ENCODE results near the gene CABP4.
A peak's percentile ranks its signal among the peaks of the same experiment; 100 is the strongest.
"Not testable (repeated sequence)": the region's sequence is repeated elsewhere in the genome, so short reads cannot be mapped to it uniquely, and the experiment has no call there.

CABP4 gene

DNA sequence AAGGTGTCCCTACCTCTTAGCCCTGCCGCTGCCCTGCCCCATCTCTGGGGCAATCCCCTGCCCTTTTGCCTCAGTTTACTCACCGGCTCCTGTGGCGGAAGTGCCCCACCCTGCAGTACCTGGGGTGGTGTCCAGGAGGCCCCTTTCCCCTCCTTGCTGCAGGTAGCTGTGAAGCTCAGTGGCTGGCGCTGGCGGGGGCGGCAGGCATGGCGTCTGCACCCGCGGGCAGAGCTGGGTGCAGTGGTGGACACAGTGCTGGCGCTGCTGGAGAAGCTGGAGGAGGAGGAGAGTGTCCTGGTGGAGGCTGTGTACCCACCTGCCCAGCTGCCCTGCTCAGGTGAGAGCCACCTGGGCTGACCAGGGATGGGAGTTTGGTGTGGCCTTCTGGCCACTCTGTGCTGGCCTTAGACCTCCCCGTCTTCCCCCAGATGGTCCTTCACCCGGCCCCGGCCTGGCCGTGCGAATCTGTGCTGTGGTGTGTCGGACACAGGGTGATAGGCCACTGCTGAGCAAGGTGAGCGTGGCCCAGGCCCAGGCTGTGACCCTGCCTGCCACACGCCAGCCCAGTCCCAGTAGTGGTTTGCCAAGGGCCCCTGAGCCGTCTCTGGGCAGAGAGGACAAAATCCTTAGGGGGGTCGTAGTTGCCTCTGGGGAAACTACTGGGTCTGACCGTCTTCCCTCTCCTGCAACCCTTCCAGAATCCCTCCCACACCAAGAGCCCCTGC, 35.7 kb upstream of the CABP4 start:
- no peak for DNase-seq

DNA sequence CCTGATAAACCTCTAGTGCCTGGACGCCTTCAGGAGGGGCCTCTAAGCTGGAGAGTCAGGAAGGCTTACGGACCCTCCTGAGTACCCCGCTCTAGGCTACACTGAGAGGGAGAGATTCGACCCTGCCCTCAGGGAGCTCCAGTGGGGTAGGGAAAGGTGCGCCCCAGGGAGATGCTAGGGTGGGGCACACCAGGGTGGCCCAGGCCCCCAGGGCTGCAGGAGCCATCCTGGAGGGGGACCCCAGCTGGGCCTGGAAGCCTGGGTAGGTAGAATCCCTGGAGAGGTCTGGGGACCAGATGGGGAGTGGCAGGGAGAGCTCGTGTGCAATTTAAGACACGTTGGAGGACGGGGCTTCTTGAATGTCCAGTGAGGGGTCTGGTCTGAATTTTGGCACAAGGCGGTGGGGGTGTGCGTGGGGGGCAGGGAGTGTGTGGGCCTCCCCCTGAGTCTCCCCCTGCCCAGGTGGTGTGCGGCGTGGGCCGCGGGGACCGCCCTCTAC, 35.0 kb upstream of the CABP4 start:
- no peak for DNase-seq

DNA sequence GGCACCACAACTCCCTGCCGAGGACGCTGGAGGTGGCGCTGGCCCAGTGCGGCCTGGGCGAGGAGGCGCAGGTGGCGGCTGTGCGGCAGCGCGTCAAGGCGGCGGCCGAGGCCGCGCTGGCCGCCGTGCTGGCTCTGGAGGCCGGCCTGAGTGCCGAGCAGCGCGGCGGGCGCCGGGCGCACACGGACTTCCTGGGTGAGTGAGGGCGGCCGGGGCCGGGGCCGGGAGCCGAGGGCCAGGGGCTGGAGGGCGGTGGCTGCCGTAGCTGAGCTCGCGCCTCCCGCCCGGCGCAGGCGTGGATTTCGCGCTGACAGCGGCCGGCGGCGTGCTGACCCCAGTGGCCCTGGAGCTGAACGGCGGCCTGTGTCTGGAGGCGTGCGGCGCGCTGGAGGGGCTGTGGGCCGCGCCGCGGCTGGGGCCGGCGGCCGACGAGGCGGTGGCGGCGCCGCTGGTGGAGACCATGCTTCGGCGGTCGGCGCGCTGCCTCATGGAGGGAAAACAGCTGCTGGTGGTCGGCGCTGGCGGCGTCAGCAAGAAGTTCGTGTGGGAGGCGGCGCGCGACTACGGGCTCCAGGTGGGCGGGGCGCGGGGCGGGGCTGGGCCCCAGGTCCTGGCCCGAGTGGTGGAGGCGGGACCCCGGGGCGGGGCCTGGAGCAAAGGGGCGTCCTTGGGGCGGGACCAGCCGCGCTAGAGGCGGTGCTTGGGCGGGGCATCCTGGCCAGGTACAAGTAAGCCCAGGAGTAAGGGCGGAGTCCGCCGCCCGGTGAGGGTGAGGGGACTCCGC, 34.3 kb upstream of the CABP4 start:
- peak; percentile 97 for DNase-seq

DNA sequence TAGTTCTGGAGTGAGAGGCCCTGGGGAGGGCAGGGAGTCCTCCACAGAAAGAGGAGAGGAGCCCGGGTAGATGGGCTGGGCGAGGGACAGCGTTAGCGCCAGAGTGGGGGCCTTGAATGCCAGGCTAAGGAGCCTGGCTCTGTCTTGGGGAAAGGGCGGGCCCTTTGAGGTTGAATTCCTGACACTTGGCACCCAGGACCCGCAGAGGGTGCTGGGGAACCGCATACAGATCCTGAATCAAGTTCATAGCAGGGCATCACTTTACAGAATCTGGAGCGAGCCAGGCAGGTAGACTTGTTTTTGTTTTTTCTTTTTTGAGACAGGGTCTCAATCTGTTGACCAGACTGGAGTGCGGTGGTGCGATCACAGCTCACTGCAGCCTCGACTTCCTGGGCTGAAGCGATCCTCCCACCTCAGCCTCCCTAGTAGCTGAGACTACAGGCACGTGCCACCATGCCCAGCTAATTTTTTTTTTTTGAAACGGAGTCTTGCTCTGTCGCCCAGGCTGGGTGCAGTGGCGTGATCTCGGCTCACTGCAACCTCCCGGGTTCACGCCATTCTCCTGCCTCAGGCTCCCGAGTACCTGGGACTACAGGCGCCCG, 33.6 kb upstream of the CABP4 start:
- no peak for DNase-seq

DNA sequence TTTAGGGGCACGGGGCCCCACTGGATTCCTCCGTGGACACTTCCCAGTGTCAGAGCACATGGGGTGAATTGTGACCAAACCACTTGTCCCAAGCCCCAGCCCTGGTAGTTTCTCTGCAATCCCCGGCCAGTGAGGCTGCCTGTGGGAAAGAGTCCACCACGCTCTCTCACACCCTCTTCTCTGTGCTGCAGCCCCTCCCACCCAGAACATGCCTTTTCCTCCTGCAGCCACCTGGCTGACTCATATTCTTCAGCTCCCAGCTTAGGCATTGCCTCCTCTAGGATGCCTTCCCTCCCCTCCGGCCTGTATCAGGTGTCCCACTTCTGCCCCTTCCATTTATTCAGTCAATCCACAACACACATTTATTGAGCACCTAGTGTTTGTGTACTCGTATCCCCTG, 32.3 kb upstream of the CABP4 start:
- DNase-seq = no peak

DNA sequence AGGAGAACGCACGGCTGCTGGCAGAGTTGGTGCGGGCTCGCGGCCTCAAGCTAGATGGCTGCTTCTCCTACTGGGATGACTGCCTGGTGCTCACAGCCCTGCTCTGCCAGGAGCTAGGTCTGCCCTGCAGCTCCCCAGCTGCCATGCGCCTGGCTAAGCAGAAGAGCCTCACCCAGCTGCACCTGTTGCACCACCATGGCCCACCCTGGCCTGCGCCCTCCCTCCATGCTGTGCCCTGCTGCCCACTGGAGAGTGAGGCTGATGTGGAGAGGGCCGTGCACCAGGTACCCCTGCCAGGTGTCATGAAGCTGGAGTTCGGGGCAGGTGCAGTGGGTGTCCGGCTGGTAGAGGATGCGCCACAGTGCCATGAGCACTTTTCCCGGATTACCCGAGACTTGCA, 31.7 kb upstream of the CABP4 start:
- no peak for DNase-seq

DNA sequence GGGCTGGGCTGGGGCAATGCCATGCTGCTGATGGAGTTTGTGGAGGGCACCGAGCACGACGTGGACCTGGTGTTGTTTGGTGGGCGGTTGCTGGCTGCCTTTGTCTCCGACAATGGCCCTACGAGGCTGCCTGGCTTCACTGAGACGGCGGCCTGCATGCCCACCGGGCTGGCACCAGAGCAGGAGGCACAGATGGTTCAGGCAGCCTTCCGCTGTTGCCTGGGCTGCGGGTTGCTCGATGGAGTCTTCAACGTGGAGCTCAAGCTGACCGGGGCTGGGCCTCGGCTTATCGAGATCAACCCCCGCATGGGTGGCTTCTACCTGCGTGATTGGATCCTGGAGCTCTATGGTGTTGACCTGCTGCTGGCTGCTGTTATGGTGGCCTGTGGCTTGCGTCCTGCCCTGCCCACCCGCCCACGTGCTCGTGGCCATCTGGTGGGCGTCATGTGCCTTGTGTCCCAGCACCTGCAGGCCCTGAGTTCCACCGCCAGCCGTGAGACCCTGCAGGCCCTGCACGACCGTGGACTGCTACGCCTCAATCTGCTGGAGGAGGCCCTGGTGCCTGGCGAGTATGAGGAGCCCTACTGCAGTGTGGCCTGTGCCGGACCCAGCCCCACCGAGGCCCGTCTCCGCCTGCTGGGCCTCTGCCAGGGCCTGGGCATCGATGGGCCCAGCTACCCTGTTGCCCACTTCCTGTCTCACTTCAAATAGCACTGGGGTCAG, 31.1 kb upstream of the CABP4 start:
- DNase-seq = no peak

DNA sequence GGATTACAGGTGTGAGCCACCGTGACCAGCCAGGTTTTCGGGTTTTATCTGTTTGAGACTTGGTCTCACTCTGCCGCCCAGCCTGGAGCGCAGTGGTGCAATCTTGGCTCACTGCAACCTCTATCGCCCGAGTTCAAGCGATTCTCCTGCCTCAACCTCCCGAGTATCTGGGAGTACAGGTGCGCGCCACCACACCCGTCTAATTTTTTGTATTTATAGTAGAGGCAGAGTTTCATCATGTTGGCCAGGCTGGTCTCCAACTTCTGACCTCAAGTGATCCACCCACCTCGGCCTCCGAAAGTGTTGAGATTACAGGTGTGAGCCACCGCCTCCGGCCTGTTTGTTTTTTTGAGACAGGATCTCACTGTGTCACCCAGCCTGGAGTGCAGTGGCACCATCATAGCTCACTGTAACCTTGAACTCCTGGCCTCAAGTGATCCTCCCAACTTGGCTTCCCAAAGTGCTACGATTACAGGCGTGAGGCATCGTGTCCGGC, 27.7 kb upstream of the CABP4 start:
- not testable (repeated sequence) for DNase-seq

DNA sequence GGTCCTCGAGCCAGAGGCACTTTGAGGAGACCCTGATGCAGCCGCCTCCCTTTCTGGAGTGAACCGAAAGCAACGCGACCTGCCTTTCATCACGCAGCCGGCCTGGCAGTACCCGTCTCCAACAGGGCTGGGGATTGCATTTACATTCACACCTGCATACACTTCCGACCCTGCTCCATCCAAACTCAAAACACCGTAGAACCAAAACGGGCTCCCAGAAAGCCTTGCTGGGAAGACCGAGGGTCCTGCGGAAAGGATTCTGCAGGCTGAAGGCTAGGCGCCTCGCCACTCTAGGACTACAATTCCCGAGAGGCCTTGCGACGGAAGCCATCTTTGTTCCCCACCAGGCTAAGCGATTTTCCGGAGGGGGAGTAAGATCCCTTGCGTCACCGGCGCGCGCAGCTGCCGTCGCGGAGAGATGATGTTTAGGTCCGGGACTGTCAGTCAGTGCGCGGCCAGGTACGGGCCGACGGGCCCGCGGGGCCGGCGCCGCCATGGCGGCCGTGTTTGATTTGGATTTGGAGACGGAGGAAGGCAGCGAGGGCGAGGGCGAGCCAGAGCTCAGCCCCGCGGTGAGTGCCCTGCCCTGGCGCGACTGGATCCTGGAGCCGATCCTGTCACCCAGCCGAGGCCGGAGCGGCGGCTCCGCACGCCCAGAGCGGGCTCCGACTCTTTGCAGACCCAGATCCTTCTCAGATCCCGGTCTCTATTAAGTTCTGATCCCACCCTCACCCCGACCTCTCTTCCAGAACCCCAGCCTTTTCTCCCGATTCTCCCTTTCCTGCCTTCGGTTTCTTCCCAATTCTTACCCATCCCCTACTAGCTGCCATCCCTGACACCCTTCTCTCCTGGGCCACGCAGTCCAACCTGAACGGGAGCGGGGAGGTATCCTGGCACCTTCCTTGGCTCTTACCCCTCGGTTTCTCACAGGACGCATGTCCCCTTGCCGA, 26.8 kb upstream of the CABP4 start, which contains the start of gene RPS6KB2:
Gene RPS6KB2 (plus strand): TSS at position 443 of the 950 bp plus-strand sequence. CDS start 52 bp downstream, at position 495.
- DNase-seq = peak; percentile 97

DNA sequence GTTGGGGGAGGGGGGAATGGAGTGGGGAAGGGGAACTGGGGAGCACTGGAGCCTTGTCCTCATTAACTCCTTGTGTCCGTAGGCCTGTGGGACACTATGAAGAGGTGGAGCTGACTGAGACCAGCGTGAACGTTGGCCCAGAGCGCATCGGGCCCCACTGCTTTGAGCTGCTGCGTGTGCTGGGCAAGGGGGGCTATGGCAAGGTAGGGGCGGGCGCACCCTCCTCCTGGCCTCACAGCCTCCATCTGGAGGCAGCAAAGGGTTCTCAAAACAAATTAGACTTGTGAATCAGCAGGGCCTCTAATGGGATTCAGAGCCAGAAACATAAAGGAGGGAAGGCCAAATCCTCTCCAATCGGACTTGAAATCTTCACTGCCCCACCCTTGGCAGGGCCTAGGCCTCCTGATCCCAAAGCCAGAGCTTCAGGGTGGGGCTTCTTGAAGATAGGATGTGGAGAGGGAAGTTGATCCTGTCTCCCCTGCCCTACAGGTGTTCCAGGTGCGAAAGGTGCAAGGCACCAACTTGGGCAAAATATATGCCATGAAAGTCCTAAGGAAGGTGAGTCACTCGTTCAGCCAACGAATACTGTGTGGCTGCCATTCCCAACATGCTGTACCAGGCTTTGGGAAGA, 26.0 kb upstream of the CABP4 start:
- DNase-seq = no peak

DNA sequence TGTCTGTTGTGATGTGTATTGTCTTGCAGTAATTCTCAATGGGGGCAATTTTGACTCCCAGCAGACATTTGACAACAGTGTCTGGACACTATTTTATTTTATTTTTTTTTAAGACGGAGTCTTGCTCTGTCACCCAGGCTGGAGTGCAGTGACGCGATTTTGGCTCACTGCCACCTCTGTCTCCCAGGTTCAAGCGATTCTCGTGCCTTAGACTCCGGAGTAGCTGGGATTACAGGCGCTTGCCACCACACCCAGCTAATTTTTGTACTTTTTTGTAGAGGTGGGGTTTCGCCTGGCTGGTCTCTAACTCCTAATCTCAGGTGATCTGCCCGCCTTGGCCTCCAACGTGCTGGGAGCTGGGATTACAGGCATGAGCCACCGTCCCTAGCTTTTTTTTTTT, 25.4 kb upstream of the CABP4 start:
- DNase-seq = no peak

DNA sequence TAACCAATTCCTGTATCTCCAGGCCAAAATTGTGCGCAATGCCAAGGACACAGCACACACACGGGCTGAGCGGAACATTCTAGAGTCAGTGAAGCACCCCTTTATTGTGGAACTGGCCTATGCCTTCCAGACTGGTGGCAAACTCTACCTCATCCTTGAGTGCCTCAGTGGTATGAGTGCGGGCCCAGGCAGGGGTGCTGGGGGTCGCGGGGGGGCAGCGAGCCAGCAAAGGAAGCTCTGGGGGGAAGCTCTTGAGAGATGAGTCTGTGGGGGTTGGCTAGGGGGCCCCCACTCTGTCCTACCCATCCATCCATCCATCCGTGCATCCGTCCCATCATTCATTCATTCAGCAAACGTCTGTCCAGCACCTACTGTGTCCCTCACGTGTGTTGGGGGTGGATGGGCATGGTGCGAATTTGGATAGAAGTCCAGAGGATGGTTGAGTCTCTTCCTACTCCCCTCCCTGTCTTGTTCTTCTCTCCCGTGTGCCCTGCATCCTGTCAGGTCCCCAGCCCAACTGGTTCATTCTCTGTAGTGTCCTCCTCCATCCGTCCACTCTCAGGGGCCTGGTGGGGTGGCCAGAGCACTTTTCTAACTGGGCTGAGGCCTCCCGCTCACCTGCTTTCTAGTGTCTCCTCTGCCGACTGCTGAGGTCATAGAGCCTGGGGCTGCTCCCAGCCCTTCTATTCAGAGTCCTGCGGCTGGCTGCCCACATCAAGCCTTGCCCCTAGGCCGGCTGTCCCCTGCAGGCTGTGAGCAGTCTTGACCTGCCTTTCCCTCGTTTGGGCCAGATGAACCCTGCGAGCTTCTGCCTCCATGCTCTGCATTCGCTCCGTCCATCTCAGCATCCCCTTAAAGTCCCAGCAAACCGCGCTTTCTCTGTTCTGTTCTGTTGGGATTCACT, 23.6 kb upstream of the CABP4 start:
- DNase-seq = no peak

DNA sequence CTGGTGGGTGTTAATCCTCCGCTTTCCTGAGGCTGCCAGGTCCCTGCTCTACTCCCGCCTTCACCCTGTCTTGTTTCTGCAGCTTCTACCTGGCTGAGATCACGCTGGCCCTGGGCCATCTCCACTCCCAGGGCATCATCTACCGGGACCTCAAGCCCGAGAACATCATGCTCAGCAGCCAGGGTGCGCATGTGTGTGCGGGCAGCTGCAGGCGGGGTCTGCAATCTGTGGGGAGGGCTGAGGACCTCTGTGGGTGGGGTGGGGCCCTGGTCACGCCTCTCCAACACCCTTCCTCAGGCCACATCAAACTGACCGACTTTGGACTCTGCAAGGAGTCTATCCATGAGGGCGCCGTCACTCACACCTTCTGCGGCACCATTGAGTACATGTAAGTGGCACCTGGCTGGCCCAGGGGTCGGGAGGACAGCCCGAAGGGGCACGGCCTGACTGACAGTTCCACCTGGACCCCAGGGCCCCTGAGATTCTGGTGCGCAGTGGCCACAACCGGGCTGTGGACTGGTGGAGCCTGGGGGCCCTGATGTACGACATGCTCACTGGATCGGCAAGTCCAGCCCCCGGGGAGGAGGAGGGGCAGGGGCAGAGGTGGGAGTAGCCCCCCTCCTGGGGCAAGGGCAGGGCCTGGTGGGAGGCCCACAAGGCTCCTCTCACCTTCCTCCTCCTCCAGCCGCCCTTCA, 22.4 kb upstream of the CABP4 start:
- no peak for DNase-seq

DNA sequence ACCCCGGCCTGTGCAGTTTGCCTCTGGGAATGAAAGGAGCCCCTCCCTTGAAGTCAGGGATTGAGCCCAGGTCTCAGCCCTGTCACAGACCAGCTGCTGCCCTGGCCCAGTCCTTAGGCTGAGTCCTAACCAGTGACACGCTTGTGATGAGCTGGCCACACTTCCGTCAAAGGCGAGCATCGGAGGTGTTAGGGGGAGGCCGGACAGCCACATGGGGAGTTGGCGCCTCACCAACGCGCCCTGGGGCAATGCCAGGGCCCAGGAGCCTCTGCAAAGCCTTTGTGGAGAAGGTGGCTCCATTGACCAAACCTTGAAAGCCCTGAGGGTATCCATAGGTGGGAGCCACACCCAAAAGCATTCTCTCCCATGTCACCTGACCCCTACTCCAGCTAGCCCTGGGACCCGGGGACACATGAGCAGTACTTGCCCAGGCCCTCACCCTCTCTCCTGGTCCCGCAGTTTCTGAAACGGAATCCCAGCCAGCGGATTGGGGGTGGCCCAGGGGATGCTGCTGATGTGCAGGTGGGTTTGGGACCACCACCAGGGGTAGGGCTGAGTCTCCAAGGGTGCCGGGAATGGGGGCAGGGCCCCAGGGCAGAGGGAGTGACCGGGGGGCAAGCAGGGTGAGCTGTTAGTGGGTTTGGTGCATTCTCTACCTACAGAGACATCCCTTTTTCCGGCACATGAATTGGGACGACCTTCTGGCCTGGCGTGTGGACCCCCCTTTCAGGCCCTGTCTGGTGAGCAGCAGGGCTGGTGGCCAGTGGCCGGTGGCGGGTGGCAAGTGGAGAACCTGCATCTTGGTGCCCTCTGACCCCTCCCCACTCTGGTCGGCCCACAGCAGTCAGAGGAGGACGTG, 21.4 kb upstream of the CABP4 start:
- DNase-seq = no peak

DNA sequence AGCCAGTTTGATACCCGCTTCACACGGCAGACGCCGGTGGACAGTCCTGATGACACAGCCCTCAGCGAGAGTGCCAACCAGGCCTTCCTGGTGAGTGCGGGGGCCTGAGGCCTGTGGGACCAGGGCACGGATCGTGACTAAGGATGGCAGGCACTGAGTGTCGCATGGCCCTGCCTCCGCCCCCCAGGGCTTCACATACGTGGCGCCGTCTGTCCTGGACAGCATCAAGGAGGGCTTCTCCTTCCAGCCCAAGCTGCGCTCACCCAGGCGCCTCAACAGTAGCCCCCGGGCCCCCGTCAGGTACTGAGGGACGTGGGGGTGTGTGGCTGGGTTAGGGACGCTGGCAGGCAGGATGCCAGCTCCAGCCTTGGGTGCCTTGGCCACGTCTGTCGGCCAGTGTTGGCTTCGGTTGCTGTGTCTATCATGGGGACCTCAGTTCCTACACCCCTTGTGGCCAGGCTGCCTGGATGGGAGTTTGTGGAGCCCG, 20.7 kb upstream of the CABP4 start:
- no peak for DNase-seq

DNA sequence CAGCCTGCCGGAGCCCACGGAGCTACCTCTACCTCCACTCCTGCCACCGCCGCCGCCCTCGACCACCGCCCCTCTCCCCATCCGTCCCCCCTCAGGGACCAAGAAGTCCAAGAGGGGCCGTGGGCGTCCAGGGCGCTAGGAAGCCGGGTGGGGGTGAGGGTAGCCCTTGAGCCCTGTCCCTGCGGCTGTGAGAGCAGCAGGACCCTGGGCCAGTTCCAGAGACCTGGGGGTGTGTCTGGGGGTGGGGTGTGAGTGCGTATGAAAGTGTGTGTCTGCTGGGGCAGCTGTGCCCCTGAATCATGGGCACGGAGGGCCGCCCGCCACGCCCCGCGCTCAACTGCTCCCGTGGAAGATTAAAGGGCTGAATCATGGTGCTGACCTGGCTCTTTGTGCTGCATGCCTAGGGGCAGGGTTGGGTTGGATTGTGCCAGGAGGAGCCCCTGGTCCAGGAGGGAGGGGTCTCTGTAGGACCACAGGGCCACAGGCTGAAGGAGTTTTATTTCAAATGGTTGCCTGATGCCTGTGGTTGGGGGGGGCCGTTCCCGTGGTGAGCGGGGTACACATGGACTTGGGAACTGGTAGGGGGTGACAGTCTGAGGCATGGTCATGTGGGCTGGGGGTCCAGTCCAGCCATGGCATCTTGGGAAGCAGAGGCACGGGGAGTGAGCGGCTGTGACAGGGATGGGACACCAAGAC, 20.0 kb upstream of the CABP4 start:
- no peak for DNase-seq

DNA sequence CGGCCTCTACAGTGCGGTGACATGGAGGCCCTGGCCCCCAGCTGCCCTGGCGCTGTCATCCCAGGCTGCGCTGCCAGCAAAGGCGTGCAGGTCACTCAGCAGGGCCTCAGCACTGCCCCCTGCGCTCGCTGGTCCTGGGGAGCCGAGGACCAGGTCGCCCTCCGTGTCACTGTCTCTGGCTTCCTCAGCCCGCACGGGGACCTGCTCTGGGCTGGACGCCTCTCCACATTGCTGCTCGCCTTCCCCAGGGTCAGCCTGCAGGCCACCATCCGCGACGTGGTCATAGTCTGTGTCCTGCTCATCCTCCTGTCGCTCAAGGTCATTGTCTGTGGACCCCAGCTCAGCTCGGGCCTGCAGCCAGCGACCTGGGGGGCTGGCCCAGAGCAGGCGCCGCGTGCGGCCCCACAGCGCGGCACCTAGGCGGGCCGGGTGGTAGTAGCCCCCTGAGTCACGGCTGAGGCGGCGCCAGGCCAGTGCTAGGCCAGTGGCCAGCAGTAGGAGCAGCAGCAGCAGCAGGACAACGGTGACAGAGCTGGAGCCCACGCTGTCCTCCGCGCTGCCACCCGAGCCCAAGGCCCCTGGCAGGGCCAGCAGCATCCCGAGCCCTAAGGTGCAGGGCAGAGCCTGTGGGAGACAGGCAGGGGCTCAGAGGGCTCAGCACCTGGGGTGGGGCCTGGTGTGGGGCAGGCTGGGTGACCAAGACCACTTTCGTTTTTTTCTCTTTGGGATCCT, 19.3 kb upstream of the CABP4 start:
- no peak for DNase-seq
